NCI-H524 treated with DMSO at 0.1 percent for 48 hours (cell line): ENCODE results near the gene CYP46A1.
"Not testable (repeated sequence)": the region's sequence is repeated elsewhere in the genome, so short reads cannot be mapped to it uniquely, and the experiment has no call there.

Experiments used
- DNase-seq: peaks from one replicate; lab custom pipeline; 2025; lab: John Stamatoyannopoulos, UW

CYP46A1 gene

DNA sequence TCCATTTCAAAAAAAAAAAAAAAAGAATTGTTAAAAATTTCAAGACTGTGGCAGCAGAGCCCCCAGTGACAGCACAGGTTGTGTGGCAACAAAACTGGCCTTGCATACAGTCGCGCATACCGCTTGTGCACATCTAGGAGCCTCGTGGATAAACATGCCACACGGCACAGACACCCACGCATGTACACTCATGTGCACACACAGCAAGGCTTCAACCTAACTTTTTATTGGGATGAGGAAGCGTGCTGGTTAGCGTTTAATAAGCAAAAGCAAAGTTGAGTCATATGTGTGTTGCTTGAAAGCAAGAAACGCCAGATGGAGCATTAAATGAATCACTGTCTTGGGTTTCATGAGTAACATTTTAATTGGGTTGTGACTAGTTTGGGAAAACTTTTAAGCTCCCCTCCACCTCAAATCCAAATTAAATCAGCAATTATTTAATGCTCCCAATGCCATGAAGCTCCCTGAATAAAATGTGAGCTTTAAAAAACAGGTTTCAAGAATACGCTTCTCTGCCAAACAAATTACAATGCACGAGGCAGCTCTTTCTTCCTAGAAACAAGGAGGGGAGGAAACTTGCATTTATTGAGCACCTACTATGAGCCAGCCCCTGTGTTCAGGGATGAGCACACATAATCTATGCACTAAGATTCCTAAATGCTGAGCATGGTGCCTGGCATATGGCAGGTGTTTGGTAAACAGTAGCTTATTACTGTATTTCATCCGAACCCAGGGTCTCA, 73.4 kb downstream of the CYP46A1 start:
- peak; percentile 28 for DNase-seq

DNA sequence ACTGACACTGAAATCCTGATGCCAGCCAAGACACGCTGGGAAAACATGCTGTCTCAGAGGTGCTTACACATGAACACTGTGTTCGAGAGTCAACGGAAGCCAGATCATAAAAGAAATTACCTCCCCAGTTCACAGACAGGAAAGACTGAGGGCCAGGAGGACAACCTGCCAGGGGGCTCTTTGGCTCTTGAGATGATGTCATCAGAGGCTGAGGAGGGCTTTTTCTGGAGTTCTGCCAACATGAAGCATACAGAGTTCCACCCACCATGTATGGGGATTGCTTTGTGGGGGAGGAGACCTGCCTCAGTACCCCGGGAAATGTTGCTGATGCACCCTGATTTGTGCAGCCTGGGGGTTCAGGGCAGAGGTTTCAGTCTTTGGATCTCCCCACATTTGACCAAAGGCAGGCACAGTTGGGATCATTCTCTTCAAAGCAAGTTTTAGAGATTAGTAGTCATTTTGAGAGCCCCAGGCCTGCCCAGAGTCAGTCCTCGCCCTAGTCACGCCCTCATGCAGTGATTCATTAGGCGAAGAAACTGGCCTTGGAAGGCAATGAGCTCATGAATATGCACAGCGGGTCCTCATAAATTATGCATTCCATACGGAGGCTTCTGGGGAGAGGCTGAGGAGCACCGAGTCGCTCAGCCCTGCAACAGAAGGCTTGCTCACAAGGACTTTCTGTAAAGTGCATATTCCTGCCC, 74.2 kb downstream of the CYP46A1 start:
- DNase-seq, result no peak

DNA sequence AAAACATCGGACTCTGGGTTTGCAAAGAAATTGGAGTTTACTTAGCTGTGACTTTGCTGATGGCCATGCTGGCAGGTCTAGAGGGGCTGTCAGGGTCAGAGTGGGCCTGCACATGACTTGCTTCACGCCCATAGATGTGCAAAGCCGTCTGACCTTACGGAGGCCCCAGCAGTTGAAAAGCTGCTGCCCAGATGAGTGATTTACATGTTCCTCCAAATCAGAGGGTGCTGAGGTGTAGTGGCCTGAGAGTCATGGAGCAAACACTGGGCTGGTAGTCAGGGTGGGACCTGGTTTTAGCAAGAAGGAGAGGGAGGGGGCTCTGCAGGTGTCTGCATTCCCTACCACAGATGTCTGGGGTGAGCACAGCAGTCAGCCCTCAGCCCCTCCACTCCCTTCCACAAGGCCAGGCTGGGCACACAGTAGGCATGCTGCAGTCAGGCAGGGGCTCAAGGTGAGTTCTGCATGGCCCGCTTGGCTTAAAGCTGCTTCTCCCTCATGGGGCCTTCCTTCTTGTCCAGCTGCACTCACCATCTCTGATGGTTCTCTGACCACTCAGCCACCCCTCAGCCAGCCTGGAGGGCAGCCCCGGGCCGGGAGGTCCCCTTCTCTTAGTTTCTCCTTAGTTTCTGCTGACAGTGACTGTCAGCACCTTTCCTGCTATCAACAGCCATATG, 74.9 kb downstream of the CYP46A1 start:
- no peak for DNase-seq

- no peak for DNase-seq
These were observed 75.4 kb downstream of the CYP46A1 start for GRCh38 chr14:99759546-99759925.

- DNase-seq, result no peak
These were observed 76.7 kb downstream of the CYP46A1 start for GRCh38 chr14:99760817-99761216.

GRCh38 chr14:99762911-99763310, 78.8 kb downstream of the CYP46A1 start:
- DNase-seq, result not testable (repeated sequence)

DNA sequence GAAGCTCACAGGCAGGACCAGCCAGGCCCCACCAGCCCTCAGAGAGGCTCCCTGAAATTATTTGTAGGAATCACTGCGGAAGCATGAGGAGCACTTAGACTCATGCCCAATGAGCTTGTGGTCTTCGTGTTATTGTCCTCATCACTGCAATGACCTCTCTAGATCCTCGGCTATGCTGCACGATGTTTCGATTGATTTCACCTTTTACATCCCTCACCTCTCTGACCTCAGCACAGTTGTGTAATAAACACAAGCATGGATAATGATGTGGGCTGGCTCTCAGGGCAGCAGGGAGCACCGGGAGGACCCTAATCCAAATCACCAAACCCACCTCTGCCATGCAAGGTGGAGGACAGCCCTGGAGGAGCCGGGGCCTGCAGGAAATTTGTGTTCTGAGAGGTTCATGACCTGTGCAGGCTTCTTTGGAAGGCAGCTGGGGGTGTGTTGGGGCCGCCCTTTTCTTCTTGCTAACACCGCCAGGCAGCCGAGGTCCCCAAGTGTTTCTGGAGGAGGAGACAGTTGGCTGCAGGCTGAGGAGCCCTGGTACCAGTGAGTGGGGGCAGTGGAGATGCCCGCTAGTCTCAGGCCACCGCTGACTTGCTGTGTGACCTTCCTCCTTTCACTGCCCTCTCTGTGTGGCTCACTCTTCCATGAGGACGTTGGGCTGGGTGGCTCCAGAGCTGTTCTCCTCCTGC, 79.6 kb downstream of the CYP46A1 start:
- no peak for DNase-seq

- DNase-seq, result no peak
These were observed 80.2 kb downstream of the CYP46A1 start for GRCh38 chr14:99764222-99764706.

DNA sequence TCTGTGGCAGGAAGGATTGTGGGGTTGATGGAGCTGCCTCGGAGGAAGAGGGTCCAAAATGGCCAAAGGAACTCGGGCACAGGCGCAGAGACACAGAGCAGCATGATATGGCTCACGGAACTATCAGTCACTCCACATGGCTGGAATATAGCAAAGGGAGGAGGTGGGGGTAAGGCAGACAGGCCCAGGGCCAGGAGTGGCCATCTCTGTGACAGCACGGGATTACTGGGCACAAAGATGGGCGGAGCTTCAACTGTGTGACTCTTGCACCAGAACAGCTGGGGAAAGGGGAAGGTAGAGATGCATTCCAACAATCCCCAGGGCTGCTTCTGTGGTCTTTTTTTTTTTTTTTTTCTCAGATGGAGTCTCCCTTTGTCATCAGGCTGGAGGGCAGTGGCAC, 84.3 kb downstream of the CYP46A1 start:
- DNase-seq, result no peak

DNA sequence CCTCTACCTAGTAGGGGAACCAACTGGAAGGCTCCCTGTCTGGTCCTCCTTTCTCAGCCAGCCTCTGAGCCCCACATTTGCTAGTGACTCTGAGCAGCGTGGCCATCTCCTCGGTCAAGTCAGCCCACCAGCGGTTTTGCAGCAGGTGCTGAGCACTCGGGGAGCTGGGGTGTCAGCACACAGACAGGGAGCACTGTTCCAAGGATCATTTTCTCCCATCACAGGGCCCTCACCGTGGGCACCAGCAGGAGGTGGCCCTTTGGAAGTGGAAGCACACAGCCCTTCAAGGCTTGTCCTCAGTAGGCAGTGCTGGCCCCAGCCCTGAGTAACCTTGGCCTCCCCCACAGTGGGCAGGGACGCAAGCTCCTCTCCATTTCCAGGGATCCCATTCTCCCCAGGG, 85.0 kb downstream of the CYP46A1 start:
- DNase-seq, result no peak

- DNase-seq, result no peak
These were observed 85.7 kb downstream of the CYP46A1 start for GRCh38 chr14:99769799-99770198.

- no peak for DNase-seq
These were observed 88.5 kb downstream of the CYP46A1 start for GRCh38 chr14:99772371-99773283.

DNA sequence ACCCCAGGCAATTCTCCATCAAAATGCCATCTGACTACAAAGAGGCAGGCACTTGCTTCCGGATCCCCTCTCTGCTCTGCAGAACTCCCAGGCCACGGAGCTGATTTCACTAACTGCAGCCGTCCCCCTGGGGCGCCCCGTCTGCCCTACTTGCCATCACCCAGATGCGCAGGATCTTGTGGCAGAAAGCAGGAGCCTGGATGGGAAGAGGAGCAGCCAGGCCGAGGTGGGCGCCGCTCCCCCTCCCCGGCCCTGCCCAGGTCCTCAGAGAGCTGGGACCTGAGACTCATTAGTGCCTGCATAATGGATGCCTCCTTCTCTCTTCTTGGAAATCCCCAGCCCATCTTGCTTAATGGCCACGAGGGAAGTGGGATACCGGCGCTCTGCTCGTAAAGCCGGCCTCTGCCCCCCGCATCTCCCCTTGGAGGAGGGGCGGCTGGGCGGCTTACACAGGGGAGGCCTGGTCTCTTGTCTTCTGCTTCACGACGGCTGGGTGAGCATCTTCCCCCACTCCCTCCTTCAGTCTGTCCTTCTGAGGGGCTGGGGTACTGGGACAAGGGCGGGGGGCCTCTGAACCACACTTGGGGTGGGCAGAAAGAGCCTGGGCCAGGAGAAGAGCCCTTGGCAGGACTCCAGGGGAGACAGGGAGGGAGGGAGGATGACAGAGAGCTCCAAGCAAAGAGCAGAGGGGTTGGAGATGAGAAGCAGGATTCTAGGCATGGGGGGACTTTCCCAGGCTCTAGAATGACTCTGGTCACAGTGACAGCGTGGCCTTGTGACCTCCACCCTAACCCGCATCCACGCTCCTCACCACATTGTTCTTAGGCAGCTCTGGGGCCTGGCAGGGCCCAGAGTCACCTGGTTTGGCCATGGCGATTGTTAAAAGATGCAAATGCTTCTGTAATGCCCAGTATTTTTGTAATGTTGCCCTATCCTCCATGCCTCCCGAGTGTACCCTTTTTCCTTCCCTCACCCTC, 89.7 kb downstream of the CYP46A1 start:
- DNase-seq, result no peak

DNA sequence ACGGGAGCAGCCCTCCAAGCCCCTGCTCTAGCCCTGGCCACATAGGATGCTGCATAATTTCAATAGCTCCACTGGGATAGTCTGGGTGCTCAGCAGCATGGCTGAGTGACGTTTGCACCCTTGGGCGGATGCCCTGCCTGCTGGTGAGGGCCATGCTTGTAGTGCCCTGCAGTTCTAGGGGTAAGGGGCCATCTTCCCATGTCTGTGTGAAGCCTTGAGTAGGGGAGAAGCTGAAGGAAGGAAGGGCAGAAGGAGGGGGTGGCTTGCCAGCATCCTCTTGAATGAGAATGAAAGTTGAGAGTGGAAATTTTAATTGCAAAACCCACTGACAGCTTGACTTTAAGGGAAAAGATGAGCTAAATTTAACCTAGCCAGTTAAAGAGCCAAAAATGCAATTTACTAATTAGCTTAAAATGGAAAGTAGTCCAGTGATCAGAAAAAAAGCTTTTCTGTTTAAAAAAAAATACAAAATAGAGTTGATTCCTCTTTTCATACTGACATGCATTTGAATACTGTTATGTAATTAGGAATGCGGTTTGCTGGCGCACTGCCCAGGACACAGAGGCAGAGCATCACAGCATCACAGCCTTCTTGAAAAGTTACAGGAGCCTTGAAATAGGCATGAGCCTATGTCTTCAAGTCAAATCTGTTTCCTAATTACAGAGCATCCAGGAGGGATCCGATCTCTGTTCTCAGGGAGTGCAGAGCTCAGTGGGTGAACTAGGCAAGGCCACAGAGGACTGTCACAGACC, 90.6 kb downstream of the CYP46A1 start:
- no peak for DNase-seq

DNA sequence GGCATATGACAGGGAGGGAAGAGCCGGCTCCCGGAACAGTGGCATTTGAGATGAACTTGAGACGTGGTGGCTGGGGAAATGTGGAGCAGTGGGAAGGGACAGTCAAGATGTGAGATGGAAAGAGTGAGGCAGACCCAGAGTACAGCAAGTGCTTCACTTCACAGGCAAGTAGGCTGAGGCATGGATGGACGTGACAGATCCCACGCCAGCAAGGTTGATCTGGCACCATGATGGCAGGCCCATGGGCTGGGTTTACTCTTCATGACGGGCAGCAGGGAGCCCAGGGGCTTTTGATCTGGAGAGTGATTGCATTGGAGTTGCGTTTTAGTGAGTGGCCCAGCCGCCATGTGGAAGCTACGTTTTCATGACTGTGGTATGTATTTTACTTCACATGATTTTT, 91.3 kb downstream of the CYP46A1 start:
- DNase-seq, result no peak
